Muscle layer of duodenum (tissue), 2 donors: ENCODE results near the gene FAM219A.
"Not testable (repeated sequence)": the region's sequence is repeated elsewhere in the genome, so short reads cannot be mapped to it uniquely, and the experiment has no call there.

ENCODE experiments used
- H3K27ac ChIP-seq: one replicate; pipeline ENCODE4 v1.7.0; 2013; ENCODE audit warnings: mild to moderate bottlenecking, low read length
- H3K27me3 ChIP-seq: one replicate; pipeline ENCODE4 v1.7.0; 2013; ENCODE audit warnings: low read depth, mild to moderate bottlenecking, control low read depth, low read length
- H3K36me3 ChIP-seq, 2 donors: one replicate each; pipeline ENCODE4 v1.7.0; 2013; ENCODE audit warnings: low read length in 2 of 2, control low read depth in 1 of 2, mild to moderate bottlenecking in 1 of 2; ENCODE audit not compliant: insufficient read depth in 2 of 2, control insufficient read depth in 1 of 2
- H3K4me1 ChIP-seq, 2 donors: one replicate each; pipeline ENCODE4 v1.7.0; 2013; ENCODE audit warnings: low read length in 2 of 2, mild to moderate bottlenecking in 2 of 2, control low read depth in 1 of 2, moderate library complexity in 1 of 2; ENCODE audit not compliant: insufficient read depth in 2 of 2, control insufficient read depth in 1 of 2
- H3K4me3 ChIP-seq, 2 donors: one replicate each; pipeline ENCODE4 v1.7.0; 2013; ENCODE audit warnings: low read length in 2 of 2, low read depth in 1 of 2, mild to moderate bottlenecking in 1 of 2
- H3K9me3 ChIP-seq, 2 donors: one replicate each; pipeline ENCODE4 v1.7.0; 2013; ENCODE audit warnings: low read length in 2 of 2, control low read depth in 1 of 2, mild to moderate bottlenecking in 1 of 2; ENCODE audit not compliant: control insufficient read depth in 1 of 2
- donor health status: healthy.

The FAM219A gene

GRCh38 chr9:34484678-34485077 is 26.3 kb upstream of the FAM219A start:
- Histone ChIP-seq H3K4me1 (no peaks in the 10 kb centered on the region), H3K36me3 (no peaks in the 10 kb centered on the region), H3K27me3 (no peaks in the 10 kb centered on the region), H3K27ac (no peak overlapping the region), H3K9me3 (no peaks in the 10 kb centered on the region), H3K4me3 (no peak overlapping the region)

- H3K27me3 ChIP-seq, H3K36me3 ChIP-seq, H3K9me3 ChIP-seq, H3K4me3 ChIP-seq, H3K27ac ChIP-seq, H3K4me1 ChIP-seq: not testable (repeated sequence)
These were observed 24.4 kb upstream of the FAM219A start for GRCh38 chr9:34482746-34483145.

- H3K9me3 ChIP-seq, H3K27me3 ChIP-seq, H3K27ac ChIP-seq, H3K4me1 ChIP-seq, H3K36me3 ChIP-seq, H3K4me3 ChIP-seq: not testable (repeated sequence)
These were observed 23.2 kb upstream of the FAM219A start for GRCh38 chr9:34481620-34482019.

GRCh38 chr9:34479431-34479866 is 21.1 kb upstream of the FAM219A start:
- no peaks in the 10 kb centered on the region for H3K4me1 ChIP-seq
- no peak overlapping the region for H3K27ac ChIP-seq
- no peaks in the 10 kb centered on the region for H3K36me3 ChIP-seq
- H3K27me3 ChIP-seq: no peaks in the 10 kb centered on the region
- no peak overlapping the region for H3K4me3 ChIP-seq
- no peaks in the 10 kb centered on the region for H3K9me3 ChIP-seq

- H3K4me3 ChIP-seq: no peak overlapping the region
- H3K9me3 ChIP-seq: no peaks in the 10 kb centered on the region
- no peak overlapping the region for H3K27ac ChIP-seq
- H3K27me3 ChIP-seq: no peaks in the 10 kb centered on the region
- H3K4me1 ChIP-seq: no peaks in the 10 kb centered on the region
- H3K36me3 ChIP-seq: no peaks in the 10 kb centered on the region
These were observed 19.2 kb upstream of the FAM219A start for GRCh38 chr9:34477541-34477940.

GRCh38 chr9:34475097-34475496 is 16.7 kb upstream of the FAM219A start:
- Histone ChIP-seq H3K27me3 (no peaks in the 10 kb centered on the region), H3K4me3 (no peak overlapping the region), H3K4me1 (no peaks in the 10 kb centered on the region), H3K36me3 (no peaks in the 10 kb centered on the region), H3K9me3 (no peaks in the 10 kb centered on the region), H3K27ac (no peak overlapping the region)

GRCh38 chr9:34465468-34465867 is 7.1 kb upstream of the FAM219A start:
- Histone ChIP-seq H3K27ac (no peak overlapping the region), H3K4me1 (no peaks in the 10 kb centered on the region), H3K27me3 (peaks cover 3% of the 10 kb centered on the region), H3K36me3 (no peaks in the 10 kb centered on the region), H3K4me3 (no peak overlapping the region), H3K9me3 (no peaks in the 10 kb centered on the region)

GRCh38 chr9:34464571-34464970 is 6.2 kb upstream of the FAM219A start:
- Histone ChIP-seq H3K9me3 (no peaks in the 10 kb centered on the region), H3K4me3 (no peak overlapping the region), H3K27me3 (peaks cover 3% of the 10 kb centered on the region), H3K36me3 (no peaks in the 10 kb centered on the region), H3K27ac (no peak overlapping the region), H3K4me1 (no peaks in the 10 kb centered on the region)

- Histone ChIP-seq H3K4me3 (no peak overlapping the region), H3K27ac (no peak overlapping the region), H3K9me3 (no peaks in the 10 kb centered on the region), H3K36me3 (no peaks in the 10 kb centered on the region), H3K27me3 (peaks cover 3% of the 10 kb centered on the region), H3K4me1 (no peaks in the 10 kb centered on the region)
These were observed 5.5 kb upstream of the FAM219A start for GRCh38 chr9:34463901-34464232.

- no peak overlapping the region for H3K27ac ChIP-seq
- no peak overlapping the region for H3K4me3 ChIP-seq
- H3K36me3 ChIP-seq: no peaks in the 10 kb centered on the region
- H3K4me1 ChIP-seq: no peaks in the 10 kb centered on the region
- peaks cover 3% of the 10 kb centered on the region for H3K27me3 ChIP-seq
- H3K9me3 ChIP-seq: no peaks in the 10 kb centered on the region
These were observed 4.9 kb upstream of the FAM219A start for GRCh38 chr9:34463098-34463900.

GRCh38 chr9:34459941-34460340 is 1.6 kb upstream of the FAM219A start:
- Histone ChIP-seq H3K4me1 (peaks cover 7 to 17% of the 10 kb centered on the region in 2 donors), H3K36me3 (no peaks in the 10 kb centered on the region), H3K27ac (no peak overlapping the region), H3K9me3 (no peaks in the 10 kb centered on the region), H3K4me3 (no peak overlapping the region), H3K27me3 (no peaks in the 10 kb centered on the region)

- no peaks in the 10 kb centered on the region for H3K36me3 ChIP-seq
- no peaks in the 10 kb centered on the region for H3K9me3 ChIP-seq
- no peak overlapping the region for H3K27ac ChIP-seq
- no peaks in the 10 kb centered on the region for H3K27me3 ChIP-seq
- H3K4me3 ChIP-seq: no peak overlapping the region
- peaks cover 7 to 23% of the 10 kb centered on the region in 2 donors for H3K4me1 ChIP-seq
These were observed 986 bp upstream of the FAM219A start for GRCh38 chr9:34459356-34459755.
